Measurements from ENCODE around the gene PTRHD1.
A peak's percentile ranks its signal among the peaks of the same experiment; 100 is the strongest.

Gene PTRHD1

DNA sequence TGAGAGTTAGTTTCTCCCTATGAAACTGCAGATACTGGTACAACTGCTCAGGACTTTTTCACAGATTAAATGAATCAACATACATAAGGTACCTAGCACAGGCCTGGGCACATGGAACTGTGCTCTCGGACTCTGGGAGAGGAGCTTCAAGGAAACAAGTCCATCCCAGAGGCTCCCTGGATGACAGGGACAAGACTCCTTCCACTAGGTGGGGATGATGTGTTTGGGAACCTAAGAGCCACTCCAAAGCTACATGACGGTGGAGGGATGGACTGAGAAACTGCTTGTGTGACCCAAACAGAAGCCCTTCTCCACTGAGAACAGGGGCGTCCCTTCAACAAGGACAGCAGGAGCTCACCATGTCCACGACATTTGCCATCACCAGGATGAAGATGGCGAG lies 37.2 kb upstream of the PTRHD1 start:
- no peak for DNase-seq

DNA sequence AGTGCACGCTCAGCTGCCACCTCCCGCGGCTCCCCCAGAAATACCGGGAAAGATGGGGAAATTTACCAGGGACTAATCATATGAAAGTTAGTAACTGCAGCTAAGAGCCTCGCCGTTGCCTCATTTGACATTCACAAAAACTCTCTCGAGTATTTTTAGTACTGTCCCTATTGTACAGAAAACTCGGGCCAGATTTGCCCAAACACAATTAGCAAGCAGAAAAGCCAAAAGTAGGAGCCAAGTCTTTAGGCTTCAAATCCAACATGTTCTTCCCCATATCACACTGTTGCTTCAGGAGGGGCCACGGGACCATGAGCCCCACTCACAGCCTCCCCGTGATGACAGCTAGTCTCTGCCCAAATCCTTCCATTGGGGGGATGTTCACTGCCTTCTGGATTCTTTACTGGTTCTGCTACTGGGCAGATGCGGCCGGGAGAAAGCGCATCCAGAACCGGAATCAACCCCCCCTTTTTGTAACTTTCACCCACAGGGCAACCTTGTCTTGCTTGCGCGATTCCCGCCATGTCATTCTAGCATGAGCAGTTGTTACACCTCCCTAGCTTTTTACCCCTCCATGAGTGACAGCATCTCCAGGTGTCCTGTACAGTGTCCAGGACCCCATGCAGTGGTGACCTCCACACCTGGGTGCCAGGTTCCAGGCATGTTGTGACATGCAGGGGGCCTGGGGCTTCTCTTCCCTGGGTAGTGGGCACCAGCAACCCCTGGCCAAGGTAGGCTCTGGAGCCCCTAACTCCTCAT lies 35.2 kb upstream of the PTRHD1 start:
- no peak for DNase-seq

DNA sequence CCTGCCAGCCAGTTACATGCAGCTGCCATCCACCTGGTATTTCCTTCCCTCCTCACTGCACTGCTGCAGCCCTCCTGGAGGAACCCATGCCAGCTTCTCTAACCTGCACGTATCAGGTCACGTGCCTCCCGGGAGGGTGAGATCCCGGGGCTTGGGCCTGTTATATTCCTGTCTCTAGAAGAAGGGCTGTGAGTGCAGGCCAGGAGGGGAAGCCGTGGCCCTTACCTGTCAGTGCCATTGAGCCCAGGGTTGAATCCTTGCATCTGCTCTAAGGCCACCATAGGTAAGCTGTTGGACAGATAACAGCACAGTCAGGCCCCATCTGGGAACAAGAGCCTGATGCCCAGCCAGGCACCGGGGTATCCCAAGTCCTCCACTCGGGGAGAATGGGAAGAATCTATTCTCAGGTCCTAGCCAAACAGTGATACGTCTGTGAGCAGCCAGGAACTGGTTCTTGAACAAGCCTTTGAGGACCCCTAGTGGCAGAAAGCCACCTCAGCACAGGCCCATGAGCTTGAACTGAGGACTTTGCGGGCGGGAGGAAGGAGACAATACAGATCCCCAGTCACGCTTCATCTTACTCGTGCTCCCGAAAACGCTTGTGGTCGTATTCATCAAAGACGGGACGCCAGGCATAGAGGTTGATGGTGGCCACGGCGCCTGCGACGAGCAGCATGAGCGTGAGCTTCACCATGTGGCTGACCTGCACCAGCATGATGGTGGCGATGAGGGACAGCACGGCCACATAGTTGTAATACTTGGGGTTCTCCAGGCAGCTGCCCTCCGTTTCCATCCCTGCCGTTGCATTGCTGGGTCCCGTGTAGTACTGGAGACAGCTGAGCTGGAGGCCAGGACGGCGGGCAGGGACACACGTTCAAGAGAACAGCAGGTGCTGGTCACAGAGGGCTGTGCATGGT lies 34.4 kb upstream of the PTRHD1 start:
- DNase-seq = peak; percentile 60

DNA sequence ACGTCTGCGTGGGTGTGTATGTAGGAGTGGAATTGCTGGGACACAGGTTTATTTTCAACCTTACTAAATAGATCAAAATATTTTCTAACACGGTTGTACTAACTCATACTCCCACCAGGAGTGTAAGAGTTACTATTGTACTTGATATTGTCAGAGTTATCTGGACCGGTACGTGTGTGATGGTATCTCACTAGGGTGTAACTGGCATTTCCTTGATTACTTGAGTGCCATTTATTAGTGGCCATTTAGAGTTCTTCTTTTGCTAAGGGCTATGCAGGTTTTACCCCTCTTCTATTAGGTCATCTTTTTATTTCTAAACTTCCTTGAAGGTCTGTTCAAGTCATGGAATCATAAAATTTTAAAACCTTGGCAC lies 33.6 kb upstream of the PTRHD1 start:
- no peak for DNase-seq

DNA sequence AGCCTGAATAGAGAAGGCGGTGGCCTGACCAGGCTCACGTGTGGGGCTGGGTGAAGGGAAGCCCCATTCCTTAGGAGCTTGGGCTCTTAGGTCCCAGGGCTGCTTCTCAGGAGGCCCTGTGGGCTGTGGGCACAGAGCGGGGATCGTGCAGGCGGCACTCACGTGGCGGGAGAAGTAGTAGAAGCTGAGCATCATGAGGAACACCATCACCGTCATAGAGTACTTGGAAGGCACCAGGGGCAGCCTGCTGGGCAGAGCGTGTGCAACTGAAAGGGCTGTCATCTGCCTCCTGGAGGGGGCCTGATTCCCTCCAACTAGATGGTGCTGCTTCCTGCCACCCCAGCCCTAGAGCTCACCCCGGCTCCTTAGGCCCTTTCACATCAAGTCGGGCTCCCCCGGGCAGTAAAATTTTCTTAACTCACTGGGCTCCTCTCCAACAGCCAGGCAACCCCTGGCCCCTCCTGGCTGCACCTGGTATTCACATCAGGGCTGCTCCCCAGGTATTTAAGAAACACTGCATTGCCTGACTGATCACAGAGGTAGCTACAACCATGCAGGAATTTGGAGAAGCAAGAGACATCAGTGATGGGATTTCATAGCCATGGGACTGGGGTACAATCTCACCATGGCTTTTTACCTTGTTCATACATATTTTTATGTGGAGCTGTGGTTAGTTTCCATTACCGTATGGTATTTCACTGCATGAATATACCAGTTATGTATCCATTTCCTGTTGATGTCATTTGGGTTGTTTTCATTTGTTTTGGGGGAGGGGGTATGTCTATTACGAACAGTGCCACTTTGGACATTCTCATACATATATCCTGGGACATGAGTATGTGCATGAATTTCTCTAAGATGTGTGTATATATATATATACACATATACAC lies 32.9 kb upstream of the PTRHD1 start:
- DNase-seq = no peak

DNA sequence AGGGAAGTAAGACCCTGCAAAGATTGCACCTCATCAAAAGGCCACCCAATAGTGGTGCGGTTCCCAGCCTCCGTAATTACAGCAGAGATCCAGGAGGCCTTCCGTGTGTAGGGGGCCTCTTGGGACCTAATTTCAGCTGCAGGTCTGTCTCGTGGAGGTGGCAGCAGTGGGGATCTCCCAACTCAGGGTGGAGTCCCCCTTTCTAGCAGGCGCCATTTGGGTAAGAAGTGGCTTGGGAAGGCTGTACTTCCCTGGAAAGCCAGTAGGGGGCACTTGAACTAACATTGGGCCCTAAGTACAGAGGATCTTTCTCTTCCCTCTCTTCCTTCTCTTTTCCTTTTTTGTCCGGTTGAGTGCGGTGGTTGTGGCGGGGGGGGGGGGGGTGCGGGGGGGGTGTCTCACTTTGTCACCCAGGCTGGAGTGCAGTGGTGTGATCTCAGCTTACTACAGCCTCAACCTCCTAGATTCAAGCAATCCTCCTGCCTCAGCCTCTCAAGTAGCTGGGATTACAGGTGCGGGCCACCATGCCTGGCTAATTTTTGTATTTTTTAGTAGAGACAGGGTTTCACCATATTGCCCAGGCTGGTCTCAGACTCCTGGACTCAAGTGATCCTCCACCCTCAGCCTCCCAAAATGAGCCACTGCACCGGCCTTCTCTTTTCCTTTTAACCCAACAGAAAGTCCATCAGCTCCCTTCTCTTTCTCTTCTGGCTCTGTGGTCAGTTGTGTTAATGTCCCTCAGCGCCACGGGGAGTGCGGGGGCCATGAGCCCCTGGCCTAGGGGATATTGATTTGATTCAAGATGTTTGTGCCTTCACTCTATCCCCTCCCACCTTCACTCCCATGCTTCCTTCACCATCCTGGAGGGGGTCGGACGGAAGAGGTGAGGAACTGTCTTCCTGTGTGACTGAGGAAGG lies 32.0 kb upstream of the PTRHD1 start:
- DNase-seq = peak; percentile 50

DNA sequence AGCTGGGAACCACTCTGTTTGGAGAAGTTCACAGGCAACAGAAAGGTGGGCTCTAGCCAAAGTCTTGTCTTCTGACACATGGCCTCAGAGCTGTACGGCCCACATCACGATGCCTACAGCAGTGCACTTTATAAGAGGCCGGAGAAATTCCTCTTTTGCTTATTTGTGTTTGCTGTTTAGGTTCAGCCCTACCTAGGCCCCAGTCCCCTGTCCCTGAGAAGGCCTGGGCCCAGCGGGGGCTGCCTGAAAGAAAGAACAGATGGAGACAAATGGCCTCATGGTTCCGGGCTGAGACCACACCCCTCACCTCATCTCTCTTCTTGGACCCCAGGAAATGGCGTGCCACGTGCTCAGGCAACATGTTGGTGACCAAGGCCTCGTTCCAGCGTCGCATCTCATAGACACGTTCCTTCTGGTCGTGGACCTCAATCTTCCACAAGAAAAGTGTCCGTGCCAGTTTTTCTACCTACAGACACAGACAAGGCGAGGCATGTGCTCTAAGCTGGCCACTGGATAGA lies 30.9 kb upstream of the PTRHD1 start:
- no peak for DNase-seq

DNA sequence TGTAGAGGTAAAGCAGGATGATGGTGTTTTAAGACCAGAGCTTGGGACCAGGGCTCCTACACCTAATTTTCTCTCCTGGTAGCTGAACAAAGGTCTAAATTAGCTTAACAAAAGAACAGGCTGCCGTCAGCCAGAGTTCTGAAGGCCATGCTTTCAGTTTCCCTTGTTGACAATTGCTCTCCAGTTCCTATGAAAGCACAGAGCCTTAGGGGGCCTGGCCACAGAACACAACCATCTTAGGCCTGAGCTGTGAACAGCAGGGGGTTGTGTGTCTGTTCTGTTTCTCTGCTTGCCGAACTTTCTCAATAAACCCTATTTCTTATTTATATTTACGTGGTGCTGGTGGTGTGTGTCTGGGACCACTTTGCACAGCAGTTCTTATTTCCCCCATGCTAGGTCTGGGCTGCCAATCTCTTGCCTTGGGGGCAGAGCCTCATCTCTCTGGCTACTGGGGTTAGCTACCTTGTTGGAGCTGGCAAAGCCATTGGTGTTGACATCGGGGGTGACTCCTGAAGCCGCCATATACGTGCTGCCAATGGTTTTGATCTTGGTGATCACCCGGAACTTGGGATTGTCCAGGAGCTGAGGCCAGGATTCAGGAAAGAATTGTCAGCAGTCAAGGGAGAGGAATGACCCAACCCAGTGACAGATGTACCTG lies 29.0 kb upstream of the PTRHD1 start:
- DNase-seq = no peak

DNA sequence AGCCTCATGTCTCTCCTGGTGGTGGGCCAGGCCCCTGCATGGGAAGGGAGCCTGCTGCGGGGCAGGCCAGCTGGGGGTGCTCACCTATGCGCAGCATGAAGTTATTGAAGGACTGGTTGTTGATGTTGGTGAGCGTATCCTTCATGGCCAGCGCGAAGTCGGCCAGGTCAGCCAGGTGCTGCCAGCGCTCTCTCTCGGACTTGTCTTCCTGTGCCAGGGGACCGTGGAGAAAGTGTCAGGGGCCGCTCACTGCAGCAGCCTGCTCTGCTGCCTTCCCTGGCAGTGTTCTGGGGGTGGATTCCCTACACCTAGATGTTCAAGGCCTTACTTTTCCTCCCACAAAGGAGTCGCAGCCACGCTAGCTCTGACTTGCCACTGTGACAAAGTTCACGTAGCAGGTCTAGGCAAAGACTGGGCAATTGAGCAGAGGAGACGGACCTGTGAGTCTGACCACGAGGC lies 28.3 kb upstream of the PTRHD1 start:
- no peak for DNase-seq

DNA sequence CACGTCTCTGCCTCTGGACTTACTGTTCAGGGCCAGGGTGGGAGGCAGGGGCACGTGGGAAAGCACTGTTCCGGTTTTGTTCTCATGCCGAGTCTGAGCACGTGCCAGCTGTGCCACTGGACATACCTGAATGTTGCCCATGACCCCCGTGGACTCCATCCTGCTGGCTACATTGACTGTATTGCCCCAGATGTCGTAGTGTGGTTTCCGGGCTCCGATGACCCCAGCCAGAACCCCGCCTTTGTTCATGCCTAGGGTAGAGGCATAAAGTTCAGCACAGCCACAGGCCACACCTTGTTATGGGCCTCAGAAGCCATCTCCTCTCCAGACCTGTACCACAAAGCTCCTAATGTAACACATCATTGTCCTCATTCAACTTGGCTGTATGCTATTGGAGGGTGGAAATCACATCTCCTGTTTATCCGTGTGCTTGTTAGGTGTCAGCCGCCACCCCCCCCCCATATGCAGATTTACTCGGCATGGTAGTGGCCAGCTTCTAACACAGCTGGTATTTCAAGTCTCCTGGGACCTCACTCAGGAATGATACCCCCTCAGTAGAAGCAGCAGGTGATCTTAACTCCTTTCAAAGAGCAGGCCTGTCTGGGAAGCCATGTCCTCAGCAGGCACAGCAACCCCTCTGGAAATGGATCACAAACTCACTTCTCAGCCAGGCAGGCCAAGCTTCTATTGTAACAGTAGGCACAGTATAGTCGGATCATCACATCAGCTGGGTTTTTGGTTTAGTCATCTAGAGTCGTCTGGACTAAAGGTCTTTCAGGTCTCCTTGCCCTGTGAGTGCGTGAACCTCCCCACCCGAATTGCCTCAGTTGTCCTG lies 27.6 kb upstream of the PTRHD1 start:
- DNase-seq = no peak

DNA sequence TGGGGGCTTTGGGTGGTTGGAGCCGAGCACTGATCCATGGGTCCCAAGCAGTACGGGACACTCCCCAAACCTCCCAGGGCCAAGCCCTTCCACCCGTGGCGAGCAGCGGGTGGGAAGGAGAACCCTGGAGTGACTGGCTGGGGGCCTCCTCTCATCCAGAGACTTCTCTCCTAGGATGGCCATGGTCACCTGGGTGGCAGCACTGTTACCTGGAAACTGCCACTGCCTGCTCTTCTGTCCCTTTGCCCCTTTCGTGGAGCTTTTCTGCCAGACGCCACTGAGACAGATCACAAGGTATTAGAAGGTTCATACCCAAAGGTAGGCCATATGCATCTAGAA lies 27.0 kb upstream of the PTRHD1 start:
- DNase-seq = no peak

DNA sequence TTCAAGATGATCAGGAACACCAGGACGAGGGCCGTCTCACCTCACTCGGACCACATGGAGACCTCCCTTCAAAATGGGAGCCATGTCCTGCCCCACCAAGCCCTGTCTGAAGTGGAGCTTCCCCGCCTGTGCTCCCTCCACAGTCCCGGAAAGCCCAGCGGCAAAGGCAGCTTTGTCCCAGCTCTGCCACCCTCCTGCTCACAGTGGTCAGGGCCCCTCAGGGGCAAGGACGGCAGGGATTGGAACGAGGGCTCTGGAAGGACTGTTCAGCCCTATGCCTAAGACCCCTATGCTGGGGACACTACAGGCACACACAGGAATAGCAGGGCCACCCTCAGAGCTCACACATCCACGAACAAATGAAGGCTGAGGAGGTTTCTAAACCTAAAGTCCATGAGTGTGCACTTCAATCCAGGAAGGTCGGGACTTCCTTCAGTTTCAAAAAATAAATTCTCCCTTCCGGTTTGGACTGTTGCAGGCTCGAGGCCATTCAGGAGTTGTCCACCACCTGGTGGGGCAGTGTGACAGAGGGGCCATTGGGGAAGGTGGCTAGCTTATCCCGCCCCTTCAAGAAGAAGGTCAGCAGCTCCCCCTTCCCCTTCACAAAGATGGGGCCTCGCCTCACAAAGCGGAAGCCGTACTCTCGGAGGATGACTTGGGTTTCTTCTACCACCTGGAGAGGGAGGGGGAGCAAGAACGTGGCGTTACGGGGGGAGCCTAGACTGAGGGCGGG lies 26.4 kb upstream of the PTRHD1 start:
- no peak for DNase-seq

DNA sequence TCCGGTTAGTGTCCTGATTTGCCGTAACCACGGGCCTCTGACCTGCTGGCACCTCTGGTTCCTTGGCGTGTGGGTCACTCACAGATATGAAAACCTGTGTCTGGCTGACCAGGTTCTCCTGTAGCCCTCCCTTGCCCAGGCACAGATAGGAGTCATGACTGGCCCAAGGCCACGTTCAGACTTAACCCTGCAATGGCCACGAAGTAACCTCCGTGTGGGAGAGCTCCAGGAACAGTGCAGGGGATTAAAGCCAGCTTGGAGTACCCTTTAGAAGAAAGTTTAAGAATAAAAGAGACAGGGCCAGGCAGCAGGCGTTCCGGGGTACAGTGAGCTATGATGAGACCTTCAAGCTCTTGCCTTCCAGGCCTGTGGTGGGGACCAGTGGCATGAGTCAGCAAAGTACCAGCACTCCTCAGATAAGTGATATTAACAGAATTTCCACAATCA lies 25.6 kb upstream of the PTRHD1 start:
- DNase-seq = no peak

DNA sequence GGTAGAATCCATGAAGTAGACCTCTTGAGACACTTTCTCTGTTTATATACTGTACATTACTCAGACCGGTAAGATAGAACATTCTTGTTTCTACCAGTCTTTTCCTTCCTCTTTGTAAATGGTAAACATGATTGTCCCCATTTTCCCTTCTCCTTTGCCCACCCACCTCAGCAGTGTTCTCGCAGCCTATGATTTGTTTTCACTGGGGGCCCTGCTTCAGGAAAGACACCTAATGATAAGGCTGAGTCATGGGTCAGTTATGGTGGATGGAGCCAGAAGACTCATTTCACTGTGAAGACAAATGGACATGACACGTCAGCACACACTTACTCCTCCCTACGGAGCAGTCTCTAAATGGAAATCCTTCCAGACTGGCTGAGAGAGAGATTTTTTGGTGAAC lies 23.7 kb upstream of the PTRHD1 start:
- no peak for DNase-seq

DNA sequence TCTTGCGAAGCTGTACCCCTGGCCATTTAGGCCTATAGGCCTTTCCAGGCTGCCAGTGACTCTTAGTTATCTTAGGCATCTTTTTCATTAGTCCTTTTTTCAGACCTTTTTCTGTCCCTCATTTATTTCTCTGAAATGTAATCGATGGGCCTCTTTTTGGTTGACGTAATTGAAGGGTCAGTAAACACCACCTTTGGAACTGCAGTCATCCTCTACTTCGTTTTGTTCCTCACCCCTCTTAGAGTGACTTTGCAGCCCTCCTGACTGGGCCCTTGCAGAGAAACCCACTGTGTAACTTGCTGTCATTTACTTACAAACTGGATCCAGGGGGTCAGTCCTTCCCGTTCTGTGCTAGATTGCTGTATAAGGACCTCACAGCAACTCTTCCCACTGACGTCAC lies 23.2 kb upstream of the PTRHD1 start:
- DNase-seq = no peak

DNA sequence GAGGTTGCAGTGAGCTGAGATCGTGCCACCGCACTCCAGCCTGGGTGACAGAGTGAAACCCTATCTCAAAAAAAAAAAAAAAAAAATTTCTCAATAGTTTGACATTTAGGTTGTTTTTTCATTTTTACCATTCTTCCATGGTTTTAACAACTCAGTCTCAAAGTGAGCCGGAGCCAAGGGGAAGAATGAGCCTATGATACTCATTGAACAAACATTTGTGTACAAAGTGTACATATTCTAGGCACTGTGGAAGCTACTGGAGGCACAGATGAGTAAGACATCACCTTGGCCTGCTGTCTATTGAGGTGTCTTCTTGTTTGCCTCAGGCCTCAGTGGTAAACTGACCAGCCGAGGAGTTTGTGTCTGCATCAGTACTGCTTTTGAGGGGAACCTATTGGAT lies 22.0 kb upstream of the PTRHD1 start:
- DNase-seq = no peak

DNA sequence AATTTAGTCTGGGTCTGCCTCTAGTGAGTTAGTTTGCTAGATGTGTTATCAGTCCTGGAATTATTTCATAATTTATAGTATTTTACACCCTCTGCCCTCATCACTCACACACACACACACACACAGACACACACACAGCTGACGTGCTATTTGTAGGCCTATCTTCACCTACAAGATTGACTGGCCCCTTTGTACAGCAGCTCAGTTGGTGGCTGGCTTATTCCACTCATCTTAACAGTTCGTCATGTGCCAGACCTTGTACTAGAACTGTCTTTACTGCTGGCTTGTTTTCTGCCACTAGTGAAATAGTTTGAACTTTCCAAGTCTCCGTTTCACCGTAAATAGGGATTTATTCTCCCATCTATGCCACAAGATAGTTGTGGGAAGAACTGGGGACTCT lies 21.3 kb upstream of the PTRHD1 start:
- DNase-seq = no peak

DNA sequence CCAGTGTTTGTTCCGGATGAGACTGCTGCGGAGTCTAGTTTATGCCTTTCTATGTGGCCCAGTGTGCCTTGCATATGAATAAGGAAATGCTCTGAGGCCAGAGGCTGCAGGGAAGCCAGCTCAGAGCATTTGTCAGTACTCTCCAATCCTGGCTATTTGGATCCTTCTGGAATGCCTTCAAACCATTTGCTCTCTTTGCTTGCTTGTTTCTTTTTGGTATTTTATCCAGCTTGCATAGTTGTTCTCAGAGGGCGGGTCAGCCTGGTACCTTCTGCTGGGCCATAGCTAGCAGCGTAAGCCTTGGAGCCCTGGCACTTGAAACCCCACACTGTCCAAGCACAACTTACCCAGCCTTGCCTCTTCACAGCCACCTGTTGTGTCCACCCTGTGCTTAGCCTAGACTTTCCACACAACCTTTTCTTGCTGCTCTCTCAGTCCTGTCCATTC lies 20.5 kb upstream of the PTRHD1 start:
- no peak for DNase-seq

DNA sequence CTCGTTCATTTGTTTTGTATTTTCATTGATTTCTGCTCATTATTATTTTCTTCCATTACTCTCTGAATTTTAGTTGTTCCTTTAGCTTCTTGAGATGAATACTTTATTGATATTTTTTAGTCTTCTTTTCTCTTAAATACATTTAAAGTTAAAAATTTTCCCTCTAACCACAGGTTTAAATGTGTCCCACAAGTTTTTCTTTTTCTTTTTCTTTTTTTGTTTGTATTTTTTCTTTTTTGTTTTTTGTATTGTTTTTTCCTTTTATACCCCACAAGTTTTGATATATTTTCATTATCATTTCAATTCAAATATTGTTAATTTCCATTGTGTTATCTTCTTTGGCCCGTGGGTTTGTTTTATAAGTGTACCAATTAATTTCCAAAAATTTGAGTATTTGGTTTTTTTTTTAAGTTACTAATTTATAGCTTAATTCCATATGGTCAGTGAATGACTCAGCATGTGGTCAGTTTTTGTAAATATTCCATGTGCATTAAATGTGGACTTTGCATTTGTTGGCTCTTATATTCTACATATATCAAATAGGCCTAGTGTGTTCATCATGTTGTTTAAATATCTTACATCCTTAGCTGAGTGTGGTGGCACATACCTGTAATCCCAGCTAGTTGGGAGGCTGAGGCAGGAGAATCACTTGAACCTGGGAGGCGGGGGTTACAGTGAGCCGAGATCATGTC lies 16.3 kb upstream of the PTRHD1 start:
- DNase-seq = no peak
